Smooth muscle cell (in vitro differentiated cells): ENCODE data around the gene RPH3AL. TPM values are rescaled to one million over a fixed set of nuclear protein-coding genes. Genes with fewer than 3 reads are reported as not detected.

Experiments
- DNase-seq: peaks from one replicate; lab custom pipeline; 2025; ENCODE audit not compliant: unreplicated experiment; lab: John Stamatoyannopoulos, UW
- H2AFZ ChIP-seq: fragments of 200-600 bp; sonication (generic); 2 replicates; pipeline ENCODE4 v1.6.0; 2016; ENCODE audit warnings: antibody characterized with exemption, low read depth, mild to moderate bottlenecking
- H3F3A ChIP-seq: fragments of 200-600 bp; sonication (generic); 2 replicates; pipeline ENCODE4 v1.6.0; 2017; ENCODE audit warnings: antibody characterized with exemption, low read depth
- H3K27ac ChIP-seq: fragments of 200-600 bp; sonication (generic); 2 replicates; pipeline ENCODE4 v1.5.1; 2016; ENCODE audit warnings: low read depth, mild to moderate bottlenecking
- H3K27me3 ChIP-seq: fragments of 200-600 bp; sonication (generic); 2 replicates; pipeline ENCODE4 v1.6.1; 2016; ENCODE audit warnings: low read depth, mild to moderate bottlenecking
- H3K36me3 ChIP-seq: fragments of 200-600 bp; sonication (generic); 2 replicates; pipeline ENCODE4 v1.5.1; 2016; ENCODE audit warnings: low read depth
- H3K4me1 ChIP-seq: fragments of 200-600 bp; sonication (generic); 2 replicates; pipeline ENCODE4 v1.5.1; 2016; ENCODE audit warnings: low read depth
- H3K4me2 ChIP-seq: fragments of 200-600 bp; sonication (generic); 2 replicates; pipeline ENCODE4 v1.6.0; 2016; ENCODE audit warnings: mild to moderate bottlenecking
- H3K4me3 ChIP-seq: fragments of 200-600 bp; sonication (generic); 2 replicates; pipeline ENCODE4 v1.5.1; 2016; ENCODE audit warnings: mild to moderate bottlenecking
- H3K79me2 ChIP-seq: fragments of 200-600 bp; sonication (generic); 2 replicates; pipeline ENCODE4 v1.6.0; 2016; ENCODE audit warnings: low read depth, mild to moderate bottlenecking
- H3K9ac ChIP-seq: fragments of 200-600 bp; sonication (generic); 2 replicates; pipeline ENCODE4 v1.6.0; 2016; ENCODE audit warnings: low read depth
- H3K9me3 ChIP-seq: fragments of 200-600 bp; sonication (generic); replicated peaks from 2 replicates; pipeline ENCODE4 v1.5.1; 2016; ENCODE audit warnings: low read depth
- H4K20me1 ChIP-seq: fragments of 200-600 bp; sonication (generic); 2 replicates; pipeline ENCODE4 v1.6.0; 2016; ENCODE audit warnings: low read depth
- WGBS: methylation state at CpG from one replicate; pipeline ENCODE4 v1.1.7; 2016; ENCODE audit warnings: low lambda C conversion rate; 5-methylcytosine and 5-hydroxymethylcytosine counted together
- polyA plus RNA-seq: library from polyadenylated mRNA; unstranded; fragments of >200 nt; fragmentation: Nextera tagmentation; extraction: Ambion mirVana; gene quantifications from 2 replicates; pipeline ENCODE4 v1.2.1, GENCODE V29; 2016
- total RNA-seq: library from RNA; depleted of rRNA; stranded (reverse); fragments of >200 nt; gene quantifications from 2 replicates; pipeline ENCODE4 v1.2.3, GENCODE V29; 2014
- TF ChIP-seq, protein P1 (sequence below): fragments of 200-600 bp; sonication (generic); IDR thresholded peaks from 2 replicates; pipeline ENCODE4 v1.5.1; 2017; ENCODE audit warnings: borderline replicate concordance, mild to moderate bottlenecking, antibody characterized with exemption; ENCODE audit not compliant: insufficient read depth, poor library complexity, severe bottlenecking

The RPH3AL gene
- total and polyA plus RNA-seq, 2 experiments from 2014 or later = 1.8 to 3.3 TPM

DNA sequence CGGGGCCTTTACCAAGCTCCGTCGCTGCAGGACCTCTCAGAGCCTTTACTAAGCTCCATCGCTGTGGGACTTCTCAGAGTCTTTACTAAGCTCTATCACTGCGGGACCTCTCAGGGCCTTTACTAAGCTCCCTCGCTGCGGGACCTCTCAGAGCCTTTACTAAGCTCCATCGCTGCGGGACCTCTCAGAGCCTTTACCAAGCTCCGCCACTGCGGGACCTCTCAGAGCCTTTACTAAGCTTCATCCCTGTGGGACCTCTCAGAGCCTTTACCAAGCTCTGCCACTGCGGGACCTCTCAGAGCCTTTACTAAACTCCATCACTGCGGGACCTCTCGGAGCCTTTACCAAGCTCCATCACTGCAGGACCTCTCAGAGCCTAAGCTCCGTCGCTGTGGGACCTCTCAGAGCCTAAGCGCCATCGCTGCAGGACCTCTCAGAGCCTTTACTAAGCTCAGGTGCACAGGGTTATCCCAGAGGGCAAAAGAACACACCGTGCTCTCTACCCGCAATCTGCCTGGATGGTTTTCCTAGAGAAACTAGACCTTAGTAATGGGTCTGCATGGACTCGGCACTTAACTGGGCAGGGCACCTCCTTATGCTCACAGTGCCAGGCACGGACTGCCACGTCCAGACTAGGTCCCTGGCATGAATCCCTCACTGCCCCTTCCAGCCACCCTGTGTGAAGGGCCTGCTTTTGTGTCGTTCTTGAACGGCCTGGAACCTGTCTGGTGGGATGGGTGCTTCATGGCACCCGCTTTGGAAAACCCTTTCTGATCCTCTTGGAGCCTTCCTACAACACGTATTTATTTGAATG is 101.9 kb downstream of the RPH3AL start:
- no peak for DNase-seq
- Histone ChIP-seq H3K4me3 (no peak overlapping the region), H3K27me3 (no peaks in the 10 kb centered on the region), H3K4me2 (no peak overlapping the region), H3K4me1 (no peaks in the 10 kb centered on the region), H3K79me2 (no peaks in the 10 kb centered on the region), H3F3A (no peaks in the 10 kb centered on the region), H4K20me1 (no peaks in the 10 kb centered on the region), H3K9ac (no peak overlapping the region), H3K27ac (no peak overlapping the region), H3K9me3 (no peaks in the 10 kb centered on the region), H2AFZ (no peak overlapping the region), H3K36me3 (no peaks in the 10 kb centered on the region)
- TF ChIP-seq, protein P1, sequence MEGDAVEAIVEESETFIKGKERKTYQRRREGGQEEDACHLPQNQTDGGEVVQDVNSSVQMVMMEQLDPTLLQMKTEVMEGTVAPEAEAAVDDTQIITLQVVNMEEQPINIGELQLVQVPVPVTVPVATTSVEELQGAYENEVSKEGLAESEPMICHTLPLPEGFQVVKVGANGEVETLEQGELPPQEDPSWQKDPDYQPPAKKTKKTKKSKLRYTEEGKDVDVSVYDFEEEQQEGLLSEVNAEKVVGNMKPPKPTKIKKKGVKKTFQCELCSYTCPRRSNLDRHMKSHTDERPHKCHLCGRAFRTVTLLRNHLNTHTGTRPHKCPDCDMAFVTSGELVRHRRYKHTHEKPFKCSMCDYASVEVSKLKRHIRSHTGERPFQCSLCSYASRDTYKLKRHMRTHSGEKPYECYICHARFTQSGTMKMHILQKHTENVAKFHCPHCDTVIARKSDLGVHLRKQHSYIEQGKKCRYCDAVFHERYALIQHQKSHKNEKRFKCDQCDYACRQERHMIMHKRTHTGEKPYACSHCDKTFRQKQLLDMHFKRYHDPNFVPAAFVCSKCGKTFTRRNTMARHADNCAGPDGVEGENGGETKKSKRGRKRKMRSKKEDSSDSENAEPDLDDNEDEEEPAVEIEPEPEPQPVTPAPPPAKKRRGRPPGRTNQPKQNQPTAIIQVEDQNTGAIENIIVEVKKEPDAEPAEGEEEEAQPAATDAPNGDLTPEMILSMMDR = no peak
- 93% methylated on average over 27 of the region's 27 CpGs for WGBS

DNA sequence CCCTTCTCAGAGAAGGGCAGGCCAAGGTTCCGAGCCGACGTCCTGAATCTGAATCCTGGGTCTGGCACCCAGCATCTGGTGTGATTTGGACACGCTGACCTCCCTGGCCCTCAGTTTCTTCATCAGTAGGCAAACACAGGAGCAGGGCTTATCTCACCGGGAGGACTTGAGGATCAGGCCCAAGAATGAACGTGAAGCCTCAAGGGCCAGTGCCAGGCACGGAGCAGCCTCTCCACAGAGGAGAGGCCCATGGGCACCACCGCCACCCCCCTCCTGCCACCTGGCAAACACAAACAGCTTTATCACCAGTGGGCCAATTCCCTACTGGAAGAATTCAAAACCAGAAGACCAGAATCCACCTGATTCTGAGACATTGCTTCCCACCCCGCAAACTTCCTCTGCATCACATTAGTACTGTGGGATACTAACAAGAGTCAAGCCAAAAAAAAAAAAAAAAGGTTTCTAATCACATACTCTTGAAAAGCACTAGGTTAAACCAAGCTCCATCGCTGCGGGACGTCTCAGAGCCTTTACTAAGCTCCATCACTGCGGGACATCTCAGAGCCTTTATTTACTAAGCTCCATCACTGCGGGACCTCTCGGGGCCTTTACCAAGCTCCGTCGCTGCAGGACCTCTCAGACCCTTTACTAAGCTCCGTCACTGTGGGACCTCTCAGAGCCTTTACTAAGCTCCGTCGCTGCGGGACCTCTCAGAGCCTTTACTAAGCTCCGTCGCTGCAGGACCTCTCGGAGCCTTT is 103.2 kb downstream of the RPH3AL start:
- Histone ChIP-seq H3K4me1 (no peaks in the 10 kb centered on the region), H3K4me2 (no peak overlapping the region), H4K20me1 (no peaks in the 10 kb centered on the region), H3K36me3 (no peaks in the 10 kb centered on the region), H3K79me2 (no peaks in the 10 kb centered on the region), H3K9ac (no peak overlapping the region), H3K27ac (no peak overlapping the region), H3K9me3 (no peaks in the 10 kb centered on the region), H3F3A (no peaks in the 10 kb centered on the region), H3K4me3 (no peak overlapping the region), H3K27me3 (no peaks in the 10 kb centered on the region), H2AFZ (no peak overlapping the region)
- 91% methylated on average over 24 of the region's 24 CpGs for WGBS
- no peak for DNase-seq
- TF ChIP-seq, protein P1 = no peak

DNA sequence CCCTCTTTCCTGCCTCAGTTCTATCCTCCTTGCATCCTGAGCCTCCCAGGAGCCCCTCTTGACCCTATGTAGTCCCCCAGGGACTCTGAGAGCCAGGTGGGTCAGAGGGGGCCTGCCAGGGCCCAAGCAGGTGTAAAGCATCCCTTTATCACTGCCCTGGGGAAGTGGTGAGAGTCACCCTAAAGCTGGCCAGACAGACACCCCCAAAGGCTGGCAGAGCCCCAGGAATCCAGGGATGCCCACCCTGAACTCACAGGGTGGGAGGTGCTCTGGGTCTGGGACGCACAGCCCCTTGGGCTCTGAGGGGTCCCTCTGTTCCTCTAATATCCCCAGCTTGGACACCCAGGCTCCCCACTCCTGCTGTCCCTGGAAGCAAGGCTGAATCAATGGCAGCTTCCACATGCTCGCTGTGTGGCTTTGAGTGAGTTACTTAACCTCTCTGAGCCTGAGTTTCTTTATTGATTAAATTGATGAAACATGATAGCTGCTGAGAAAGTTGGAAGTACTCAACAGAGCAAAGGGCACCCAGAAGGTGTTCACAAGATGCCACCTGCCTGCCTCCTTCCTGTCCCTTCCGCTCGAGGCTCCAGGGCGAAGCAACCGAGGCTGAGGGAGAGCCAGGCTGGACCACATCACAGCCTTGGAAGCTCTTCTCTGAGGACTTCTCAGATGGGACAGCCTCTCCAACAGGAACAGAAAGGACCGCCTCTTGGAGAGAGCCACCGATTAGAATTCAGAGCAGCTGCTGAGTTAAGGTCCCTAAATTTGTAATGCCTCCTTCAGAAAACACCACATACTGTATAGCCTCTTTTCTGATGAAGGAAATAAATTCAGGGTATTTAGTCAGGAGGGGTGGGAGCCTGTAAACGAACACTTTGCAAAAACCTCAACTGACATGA is 104.0 kb downstream of the RPH3AL start:
- Histone ChIP-seq H3K79me2 (no peaks in the 10 kb centered on the region), H3K4me1 (no peaks in the 10 kb centered on the region), H4K20me1 (no peaks in the 10 kb centered on the region), H3K4me3 (no peak overlapping the region), H3K9ac (no peak overlapping the region), H2AFZ (no peak overlapping the region), H3K36me3 (no peaks in the 10 kb centered on the region), H3K27me3 (no peaks in the 10 kb centered on the region), H3K4me2 (no peak overlapping the region), H3K27ac (no peak overlapping the region), H3F3A (peaks cover 3% of the 10 kb centered on the region), H3K9me3 (no peaks in the 10 kb centered on the region)
- 88% methylated on average over 9 of the region's 9 CpGs for WGBS
- no peak for DNase-seq
- TF ChIP-seq, protein P1 = no peak
